Measurements from ENCODE around the gene FAM111B. TPM values are rescaled to one million over a fixed set of nuclear protein-coding genes. Genes with fewer than 3 reads are reported as not detected.

Gene FAM111B
- total RNA-seq, 1 experiment from 2014 or later: 10.7 TPM

DNA sequence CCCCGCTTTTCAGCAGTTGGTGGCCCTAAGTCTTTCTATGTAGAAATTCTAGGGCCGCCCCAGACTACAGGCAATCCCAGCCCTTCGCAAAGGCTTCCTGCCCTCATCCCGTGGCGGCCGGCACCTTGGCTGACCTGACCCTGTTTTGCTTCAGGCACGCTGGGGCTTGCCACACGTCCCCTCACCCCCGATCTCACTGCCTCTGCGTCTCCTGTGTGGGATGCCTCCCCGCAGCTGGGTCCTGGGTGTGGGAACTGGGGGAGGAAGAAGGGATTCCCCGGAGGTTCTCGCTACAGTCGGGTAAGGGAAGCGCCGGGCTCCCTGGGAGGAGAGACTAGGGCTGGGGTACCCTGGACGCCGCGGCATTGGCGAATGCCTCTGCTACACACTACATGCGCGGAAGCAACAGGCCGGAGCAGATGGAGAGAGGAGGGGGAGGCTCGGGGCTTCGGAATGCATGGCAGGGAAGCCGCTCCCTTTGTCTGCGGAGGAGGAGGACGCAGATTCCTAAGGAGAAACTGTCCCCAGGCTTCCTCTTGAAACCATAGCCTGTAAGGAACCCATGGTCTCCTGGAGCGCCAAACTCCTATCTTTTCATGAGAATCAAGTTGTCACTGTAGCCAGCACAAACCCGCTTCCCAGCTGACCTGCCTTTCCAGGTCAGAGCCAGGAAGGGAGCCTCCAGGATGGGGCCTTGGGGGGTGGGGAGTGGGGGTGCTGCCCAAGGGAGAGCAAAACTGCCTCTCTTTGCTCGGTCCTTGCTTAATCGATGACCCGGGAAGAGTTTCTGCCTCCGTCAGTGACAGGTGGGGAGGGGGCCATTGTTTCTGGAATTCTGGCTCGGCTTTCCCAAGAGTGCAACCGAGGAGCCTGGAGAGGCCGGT lies 66.3 kb downstream of the FAM111B start (continued):
- TF ChIP-seq, protein P1, sequence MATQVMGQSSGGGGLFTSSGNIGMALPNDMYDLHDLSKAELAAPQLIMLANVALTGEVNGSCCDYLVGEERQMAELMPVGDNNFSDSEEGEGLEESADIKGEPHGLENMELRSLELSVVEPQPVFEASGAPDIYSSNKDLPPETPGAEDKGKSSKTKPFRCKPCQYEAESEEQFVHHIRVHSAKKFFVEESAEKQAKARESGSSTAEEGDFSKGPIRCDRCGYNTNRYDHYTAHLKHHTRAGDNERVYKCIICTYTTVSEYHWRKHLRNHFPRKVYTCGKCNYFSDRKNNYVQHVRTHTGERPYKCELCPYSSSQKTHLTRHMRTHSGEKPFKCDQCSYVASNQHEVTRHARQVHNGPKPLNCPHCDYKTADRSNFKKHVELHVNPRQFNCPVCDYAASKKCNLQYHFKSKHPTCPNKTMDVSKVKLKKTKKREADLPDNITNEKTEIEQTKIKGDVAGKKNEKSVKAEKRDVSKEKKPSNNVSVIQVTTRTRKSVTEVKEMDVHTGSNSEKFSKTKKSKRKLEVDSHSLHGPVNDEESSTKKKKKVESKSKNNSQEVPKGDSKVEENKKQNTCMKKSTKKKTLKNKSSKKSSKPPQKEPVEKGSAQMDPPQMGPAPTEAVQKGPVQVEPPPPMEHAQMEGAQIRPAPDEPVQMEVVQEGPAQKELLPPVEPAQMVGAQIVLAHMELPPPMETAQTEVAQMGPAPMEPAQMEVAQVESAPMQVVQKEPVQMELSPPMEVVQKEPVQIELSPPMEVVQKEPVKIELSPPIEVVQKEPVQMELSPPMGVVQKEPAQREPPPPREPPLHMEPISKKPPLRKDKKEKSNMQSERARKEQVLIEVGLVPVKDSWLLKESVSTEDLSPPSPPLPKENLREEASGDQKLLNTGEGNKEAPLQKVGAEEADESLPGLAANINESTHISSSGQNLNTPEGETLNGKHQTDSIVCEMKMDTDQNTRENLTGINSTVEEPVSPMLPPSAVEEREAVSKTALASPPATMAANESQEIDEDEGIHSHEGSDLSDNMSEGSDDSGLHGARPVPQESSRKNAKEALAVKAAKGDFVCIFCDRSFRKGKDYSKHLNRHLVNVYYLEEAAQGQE (IDR thresholded peaks at IDR 0.05; ENCODE audit: low read depth): no peak
- TF ChIP-seq YY1 (IDR thresholded peaks at IDR 0.05; ENCODE audit: extremely low read depth, insufficient replicate concordance, low read depth, low read length) (no peak), RAD21 (IDR thresholded peaks at IDR 0.05; ENCODE audit: low read depth) (no peak)
- TF ChIP-seq, protein P2, sequence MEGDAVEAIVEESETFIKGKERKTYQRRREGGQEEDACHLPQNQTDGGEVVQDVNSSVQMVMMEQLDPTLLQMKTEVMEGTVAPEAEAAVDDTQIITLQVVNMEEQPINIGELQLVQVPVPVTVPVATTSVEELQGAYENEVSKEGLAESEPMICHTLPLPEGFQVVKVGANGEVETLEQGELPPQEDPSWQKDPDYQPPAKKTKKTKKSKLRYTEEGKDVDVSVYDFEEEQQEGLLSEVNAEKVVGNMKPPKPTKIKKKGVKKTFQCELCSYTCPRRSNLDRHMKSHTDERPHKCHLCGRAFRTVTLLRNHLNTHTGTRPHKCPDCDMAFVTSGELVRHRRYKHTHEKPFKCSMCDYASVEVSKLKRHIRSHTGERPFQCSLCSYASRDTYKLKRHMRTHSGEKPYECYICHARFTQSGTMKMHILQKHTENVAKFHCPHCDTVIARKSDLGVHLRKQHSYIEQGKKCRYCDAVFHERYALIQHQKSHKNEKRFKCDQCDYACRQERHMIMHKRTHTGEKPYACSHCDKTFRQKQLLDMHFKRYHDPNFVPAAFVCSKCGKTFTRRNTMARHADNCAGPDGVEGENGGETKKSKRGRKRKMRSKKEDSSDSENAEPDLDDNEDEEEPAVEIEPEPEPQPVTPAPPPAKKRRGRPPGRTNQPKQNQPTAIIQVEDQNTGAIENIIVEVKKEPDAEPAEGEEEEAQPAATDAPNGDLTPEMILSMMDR (IDR thresholded peaks at IDR 0.05 in 2 of 3, conservative IDR thresholded peaks at IDR 0.05 in 1 of 3; ENCODE audit: borderline replicate concordance in 1 of 3, insufficient read depth in 1 of 3, low read depth in 2 of 3, low read length in 2 of 3): no peak

Measured in HCT116 (cell line).